Stomach smooth muscle (tissue), 2 donors: ENCODE data around the gene RHOXF2B.
"Not testable (repeated sequence)": the region's sequence is repeated elsewhere in the genome, so short reads cannot be mapped to it uniquely, and the experiment has no call there.

Experiments used
- H3K27ac ChIP-seq: one replicate; pipeline ENCODE4 v1.7.0; 2013; ENCODE audit warnings: mild to moderate bottlenecking, low read length, inconsistent platforms
- H3K27me3 ChIP-seq, 2 donors: one replicate each; pipeline ENCODE4 v1.7.0; 2013; ENCODE audit warnings: low read length in 2 of 2; ENCODE audit not compliant: insufficient read depth in 2 of 2, control insufficient read depth in 1 of 2
- H3K36me3 ChIP-seq, 2 donors: one replicate each; pipeline ENCODE4 v1.7.0; 2013; ENCODE audit warnings: low read length in 2 of 2; ENCODE audit not compliant: control insufficient read depth in 2 of 2, insufficient read depth in 2 of 2
- H3K4me1 ChIP-seq: one replicate; pipeline ENCODE4 v1.7.0; 2013; ENCODE audit warnings: low read length; ENCODE audit not compliant: control insufficient read depth, insufficient read depth
- H3K4me3 ChIP-seq, 2 donors: one replicate each; pipeline ENCODE4 v1.7.0; 2013; ENCODE audit warnings: low read length in 2 of 2
- H3K9ac ChIP-seq, 2 donors: one replicate each; pipeline ENCODE4 v1.7.0; 2013; ENCODE audit warnings: low read length in 2 of 2, mild to moderate bottlenecking in 1 of 2
- H3K9me3 ChIP-seq, 2 donors: one replicate each; pipeline ENCODE4 v1.7.0; 2013; ENCODE audit warnings: low read length in 2 of 2; ENCODE audit not compliant: control insufficient read depth in 2 of 2
- donor health status: healthy.
- donor health status: Pancreatic carcinoma.

Gene RHOXF2B

GRCh38 chrX:120077590-120077989, at the start of gene RHOXF2B:
Gene RHOXF2B, minus strand, starts transcription at chrX:120077690. Its CDS starts 138 bp downstream, at chrX:120077552.
- H3K4me1 ChIP-seq, H3K4me3 ChIP-seq, H3K9me3 ChIP-seq, H3K9ac ChIP-seq, H3K27ac ChIP-seq, H3K27me3 ChIP-seq, H3K36me3 ChIP-seq: not testable (repeated sequence)

DNA sequence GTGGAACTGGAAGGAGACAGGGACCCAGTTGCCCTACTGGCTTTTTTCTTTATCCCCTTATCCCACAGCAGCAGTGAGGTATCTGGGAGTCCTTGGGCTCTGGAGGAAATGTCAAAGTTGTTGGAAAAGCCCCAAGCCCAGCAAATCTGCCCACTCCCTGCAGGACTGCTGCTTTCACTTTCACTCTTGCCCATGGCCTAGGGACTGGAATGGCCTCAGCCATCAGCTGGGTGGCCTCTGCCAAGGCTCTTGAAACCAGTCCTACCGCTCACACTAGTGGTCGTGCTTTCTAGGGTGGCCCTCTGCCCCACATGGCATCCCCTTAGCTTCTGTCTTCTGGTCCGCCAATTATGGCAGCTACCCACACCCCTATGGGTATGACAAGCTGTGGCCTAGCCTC, 48.0 kb upstream of the RHOXF2B start:
- no peak overlapping the region for H3K27ac ChIP-seq

GRCh38 chrX:120120223-120120622, 42.7 kb upstream of the RHOXF2B start:
- Histone ChIP-seq H3K9me3 (no peaks in the 10 kb centered on the region), H3K27me3 (peaks cover 0 to 2% of the 10 kb centered on the region in 2 donors), H3K9ac (no peak overlapping the region), H3K36me3 (no peaks in the 10 kb centered on the region), H3K27ac (no peak overlapping the region), H3K4me3 (no peak overlapping the region), H3K4me1 (no peaks in the 10 kb centered on the region)

More for the DNA sequence above, 48.0 kb upstream of the RHOXF2B start:
- Histone ChIP-seq H3K27me3 (no peaks in the 10 kb centered on the region), H3K4me1 (no peaks in the 10 kb centered on the region), H3K9me3 (no peaks in the 10 kb centered on the region), H3K9ac (no peak overlapping the region), H3K4me3 (peak overlapping the region in 1 of 2 donors; percentile 47), H3K36me3 (no peaks in the 10 kb centered on the region)

GRCh38 chrX:120115438-120115963, 38.0 kb upstream of the RHOXF2B start, which contains the start of gene RHOXF1:
Gene RHOXF1, minus strand, starts transcription at chrX:120115913. Its CDS starts 51 bp downstream, at chrX:120115862.
- Histone ChIP-seq H3K27me3 (peaks cover 0 to 2% of the 10 kb centered on the region in 2 donors), H3K27ac (no peak within 1 kb of the TSS), H3K36me3 (no peaks in the 10 kb centered on the region), H3K9me3 (no peaks in the 10 kb centered on the region), H3K4me3 (no peak within 1 kb of the TSS), H3K4me1 (no peaks in the 10 kb centered on the region), H3K9ac (no peak within 1 kb of the TSS)

GRCh38 chrX:120111611-120112010, 34.1 kb upstream of the RHOXF2B start:
- Histone ChIP-seq H3K9ac (no peak overlapping the region), H3K4me1 (no peaks in the 10 kb centered on the region)

DNA sequence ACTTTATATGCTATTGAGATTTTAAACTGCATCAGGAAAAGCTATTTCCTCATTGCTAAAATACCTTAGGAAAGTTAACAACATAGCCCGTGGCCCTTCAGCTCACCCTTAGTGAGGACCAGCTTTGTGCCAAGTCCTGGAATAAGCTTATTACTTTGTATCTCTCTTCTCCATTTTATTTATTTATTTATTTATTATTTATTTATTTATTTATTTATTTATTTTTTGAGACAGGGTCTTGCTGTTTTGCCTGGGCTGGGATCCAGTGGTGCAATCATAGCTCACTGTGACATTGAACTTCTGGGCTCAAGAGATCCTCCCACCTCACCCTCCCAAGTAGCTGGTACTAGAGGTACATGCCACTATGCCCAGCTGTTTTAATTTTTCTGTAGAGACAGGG, 31.9 kb upstream of the RHOXF2B start:
- H3K27me3 ChIP-seq: no peaks in the 10 kb centered on the region
- H3K4me1 ChIP-seq: no peaks in the 10 kb centered on the region
- no peaks in the 10 kb centered on the region for H3K9me3 ChIP-seq
- no peak overlapping the region for H3K4me3 ChIP-seq
- no peak overlapping the region for H3K9ac ChIP-seq
- no peaks in the 10 kb centered on the region for H3K36me3 ChIP-seq
- H3K27ac ChIP-seq: no peak overlapping the region

More at GRCh38 chrX:120111611-120112010, 34.1 kb upstream of the RHOXF2B start:
- no peaks in the 10 kb centered on the region for H3K36me3 ChIP-seq
- no peaks in the 10 kb centered on the region for H3K9me3 ChIP-seq
- no peaks in the 10 kb centered on the region for H3K27me3 ChIP-seq
- H3K27ac ChIP-seq: no peak overlapping the region
- no peak overlapping the region for H3K4me3 ChIP-seq

DNA sequence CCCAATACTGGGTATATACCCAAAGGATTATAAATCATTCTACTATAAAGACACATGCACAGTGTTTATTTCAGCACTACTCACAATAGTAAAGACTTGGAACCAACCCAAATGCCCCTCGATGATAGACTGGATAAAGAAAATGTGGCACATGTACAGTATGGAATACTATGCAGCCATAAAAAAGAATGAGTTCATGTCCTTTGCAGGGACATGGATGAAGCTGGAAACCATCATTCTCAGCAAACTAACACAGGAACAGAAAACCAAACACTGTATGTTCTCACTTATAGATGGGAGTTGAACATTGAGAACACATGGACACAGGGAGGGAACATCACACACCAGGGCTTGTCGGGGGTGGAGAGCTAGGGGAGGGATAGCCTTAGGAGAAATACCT, 27.2 kb upstream of the RHOXF2B start:
- H3K4me1 ChIP-seq, H3K27me3 ChIP-seq, H3K9ac ChIP-seq, H3K27ac ChIP-seq, H3K9me3 ChIP-seq, H3K36me3 ChIP-seq, H3K4me3 ChIP-seq: not testable (repeated sequence)

GRCh38 chrX:120101057-120101456, 23.6 kb upstream of the RHOXF2B start:
- H3K36me3 ChIP-seq, H3K4me3 ChIP-seq, H3K27ac ChIP-seq, H3K4me1 ChIP-seq, H3K27me3 ChIP-seq, H3K9me3 ChIP-seq, H3K9ac ChIP-seq: not testable (repeated sequence)

DNA sequence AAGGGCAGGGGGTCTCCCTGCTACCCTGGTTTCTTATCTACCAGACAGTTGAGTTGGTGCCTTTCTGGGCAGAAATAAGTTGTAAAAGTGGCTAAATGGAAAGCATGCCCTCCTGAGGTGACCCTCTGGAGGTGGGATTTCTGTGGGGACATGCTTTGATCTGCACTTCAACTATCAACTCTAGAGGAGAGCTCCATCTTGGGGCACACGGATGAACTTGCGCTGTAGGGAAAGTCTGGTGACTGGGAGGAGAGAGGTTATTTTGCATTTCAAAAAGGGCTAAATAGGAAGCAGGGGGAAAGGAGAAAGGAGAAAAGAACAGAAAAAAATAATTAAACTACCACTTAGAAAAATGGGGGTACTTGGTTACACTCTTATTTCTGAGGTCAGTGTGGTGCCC, 12.7 kb upstream of the RHOXF2B start:
- peaks cover 0 to 6% of the 10 kb centered on the region in 2 donors for H3K27me3 ChIP-seq
- no peaks in the 10 kb centered on the region for H3K4me1 ChIP-seq
- no peak overlapping the region for H3K27ac ChIP-seq
- no peak overlapping the region for H3K9ac ChIP-seq
- peaks cover 0 to 2% of the 10 kb centered on the region in 2 donors for H3K9me3 ChIP-seq
- H3K4me3 ChIP-seq: no peak overlapping the region
- no peaks in the 10 kb centered on the region for H3K36me3 ChIP-seq

GRCh38 chrX:120087289-120088017, 10.0 kb upstream of the RHOXF2B start:
- H3K27ac ChIP-seq: no peak overlapping the region

GRCh38 chrX:120085553-120086185, 8.2 kb upstream of the RHOXF2B start:
- not testable (repeated sequence) for H3K9me3 ChIP-seq, H3K27me3 ChIP-seq, H3K4me3 ChIP-seq, H3K4me1 ChIP-seq, H3K27ac ChIP-seq, H3K9ac ChIP-seq, H3K36me3 ChIP-seq

More at GRCh38 chrX:120087289-120088017, 10.0 kb upstream of the RHOXF2B start:
- Histone ChIP-seq H3K4me1 (no peaks in the 10 kb centered on the region), H3K27me3 (peaks cover 0 to 6% of the 10 kb centered on the region in 2 donors), H3K9me3 (no peaks in the 10 kb centered on the region), H3K36me3 (no peaks in the 10 kb centered on the region), H3K4me3 (no peak overlapping the region), H3K9ac (no peak overlapping the region)
